HFF-Myc (cell line): ENCODE data around the gene MSANTD2.

Source experiments
- DNase-seq: peaks from one replicate; pipeline ENCODE4 v3.0.0-alpha.2; 2011; ENCODE audit warnings: low read depth; ENCODE audit errors: extremely low read depth
- H3K4me3 ChIP-seq: replicated peaks from 2 replicates; pipeline ENCODE4 v1.5.1; 2011; ENCODE audit warnings: low read depth, mild to moderate bottlenecking, control low read depth, low read length
- CTCF ChIP-seq: IDR thresholded peaks from 2 replicates; pipeline ENCODE4 v1.5.1; 2012; ENCODE audit warnings: mild to moderate bottlenecking, low read depth, low read length, control low read depth; ENCODE audit errors: missing control alignments

MSANTD2 gene

GRCh38 chr11:124754710-124755109, 45.5 kb downstream of the MSANTD2 start:
- no peak overlapping the region for H3K4me3 ChIP-seq
- TF ChIP-seq CTCF: no peak
- no peak for DNase-seq

GRCh38 chr11:124754309-124754708, 45.9 kb downstream of the MSANTD2 start:
- TF ChIP-seq CTCF: no peak

GRCh38 chr11:124753624-124754023, 46.6 kb downstream of the MSANTD2 start:
- H3K4me3 ChIP-seq: no peak overlapping the region
- DNase-seq: no peak
- TF ChIP-seq CTCF: no peak

More at GRCh38 chr11:124754309-124754708, 45.9 kb downstream of the MSANTD2 start:
- no peak overlapping the region for H3K4me3 ChIP-seq
- no peak for DNase-seq

GRCh38 chr11:124753205-124753604, 47.0 kb downstream of the MSANTD2 start:
- H3K4me3 ChIP-seq: no peak overlapping the region
- TF ChIP-seq CTCF: no peak
- DNase-seq: no peak

- no peak overlapping the region for H3K4me3 ChIP-seq
- no peak for DNase-seq
- no peak for TF ChIP-seq CTCF
Observed at GRCh38 chr11:124752471-124753102, 47.6 kb downstream of the MSANTD2 start.

GRCh38 chr11:124751741-124752470, 48.3 kb downstream of the MSANTD2 start, which contains the start of gene VSIG2:
Gene VSIG2, minus strand, starts transcription at chr11:124752255. Its CDS starts 118 bp downstream, at chr11:124752137.
- H3K4me3 ChIP-seq: no peak within 1 kb of the TSS

More at GRCh38 chr11:124751741-124752470, 48.3 kb downstream of the MSANTD2 start, which contains the start of gene VSIG2:
- TF ChIP-seq CTCF: no peak
- no peak for DNase-seq
